ENCODE results near the gene KCNK2. TPM values are rescaled to one million over a fixed set of nuclear protein-coding genes. Genes with fewer than 3 reads are reported as not detected.

The KCNK2 gene
- total RNA-seq, 1 experiment from 2014 or later: 8.7 TPM

DNA sequence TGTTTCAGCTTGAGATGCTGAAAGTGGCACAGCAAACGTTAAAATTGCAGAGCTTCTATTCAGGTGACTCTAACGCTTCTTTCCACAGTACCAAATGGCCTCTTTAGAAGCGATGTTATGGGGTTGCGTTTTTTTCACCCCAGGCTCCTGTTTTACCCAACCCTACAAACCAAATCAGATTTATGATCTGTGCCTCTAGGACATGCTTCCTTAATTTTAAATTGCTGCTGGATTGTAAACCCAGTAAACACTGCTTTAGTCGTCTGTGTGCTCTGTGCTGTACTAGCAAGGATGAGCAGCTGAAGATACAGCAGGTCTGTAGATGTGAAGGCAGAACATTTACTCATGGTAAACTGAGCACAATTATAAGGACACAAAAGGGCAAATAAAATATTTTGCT lies 13.0 kb downstream of the KCNK2 start:
- no peak for DNase-seq (ENCODE audit: low read depth)

DNA sequence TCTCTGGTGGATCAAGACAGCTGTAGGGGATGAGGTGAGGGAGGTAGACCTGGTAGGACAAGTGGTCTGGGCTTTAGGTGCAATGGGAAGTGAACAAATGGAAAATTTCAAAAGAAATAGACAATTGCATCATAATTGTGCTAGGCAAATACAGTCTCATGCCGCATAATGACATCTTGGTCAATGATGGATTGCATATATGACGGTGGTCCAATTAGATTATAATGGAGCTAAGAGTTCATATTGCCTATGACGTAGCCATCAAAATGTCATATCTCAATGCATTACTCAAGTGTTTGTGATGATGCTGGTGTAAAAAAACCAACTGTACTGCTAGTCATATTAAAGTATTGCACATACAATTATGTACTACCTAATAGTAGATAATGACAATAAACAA lies 19.0 kb downstream of the KCNK2 start:
- DNase-seq (ENCODE audit: low read depth): no peak

DNA sequence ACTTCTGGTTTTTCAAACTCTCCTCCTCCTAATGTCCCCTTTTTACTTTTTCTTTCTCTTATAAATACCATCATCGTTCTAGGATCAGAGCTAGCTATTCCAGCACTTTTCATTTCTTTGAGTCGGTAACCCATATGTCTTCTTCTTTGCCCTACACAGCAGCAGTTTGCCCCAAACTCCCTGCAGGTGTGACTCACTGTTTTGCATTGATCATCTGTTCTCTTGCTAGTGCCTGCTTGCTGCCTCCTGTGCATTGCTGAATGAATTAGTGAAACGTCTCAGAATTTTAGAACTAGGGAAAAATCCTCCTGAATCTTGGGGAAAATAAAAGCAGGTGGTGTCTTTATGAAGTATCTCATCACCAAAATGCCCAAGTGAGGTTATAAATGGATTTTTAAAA lies 21.7 kb downstream of the KCNK2 start:
- DNase-seq (ENCODE audit: low read depth): peak; percentile 14

GRCh38 chr1:215106067-215106466 lies 23.5 kb downstream of the KCNK2 start:
- DNase-seq (ENCODE audit: low read depth): no peak

DNA sequence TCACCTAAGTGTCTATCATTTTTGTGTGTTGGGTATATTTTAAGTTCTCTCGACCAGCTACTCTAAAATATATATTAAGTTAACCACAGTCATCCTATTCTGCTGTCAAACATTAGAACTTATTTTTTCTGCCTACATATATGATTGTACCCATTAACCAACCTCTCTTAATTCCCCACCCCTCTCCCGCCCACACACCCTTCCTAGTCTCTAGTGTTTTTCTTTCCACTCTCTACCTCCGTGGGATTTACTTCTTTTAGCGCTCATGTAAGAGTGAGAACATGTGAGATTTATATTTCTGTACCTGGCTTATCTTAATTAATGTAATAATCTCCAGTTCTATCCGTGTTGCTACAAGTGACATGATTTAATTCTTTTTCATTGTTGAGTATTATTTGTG lies 26.6 kb downstream of the KCNK2 start:
- DNase-seq (ENCODE audit: low read depth): no peak

DNA sequence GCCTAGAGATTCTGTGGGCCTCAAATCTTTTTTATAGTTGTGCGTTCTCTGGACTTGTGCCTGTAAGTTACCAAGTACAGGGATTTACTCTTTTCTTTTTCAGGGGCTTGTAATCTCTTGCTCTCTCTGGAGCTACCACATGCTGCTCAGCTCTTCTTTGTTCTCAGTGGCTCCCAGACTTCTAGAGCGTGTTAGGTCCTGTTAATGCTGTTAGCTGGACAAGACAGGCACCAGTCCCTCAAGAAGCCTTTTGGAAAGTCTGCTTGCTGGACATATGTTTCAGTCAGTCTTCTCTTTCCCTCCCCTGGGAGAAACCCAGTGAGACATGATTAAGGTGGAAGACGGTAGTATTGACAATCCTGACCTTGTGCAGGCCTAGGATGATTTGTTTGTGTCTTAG lies 29.4 kb downstream of the KCNK2 start:
- DNase-seq (ENCODE audit: low read depth): no peak

DNA sequence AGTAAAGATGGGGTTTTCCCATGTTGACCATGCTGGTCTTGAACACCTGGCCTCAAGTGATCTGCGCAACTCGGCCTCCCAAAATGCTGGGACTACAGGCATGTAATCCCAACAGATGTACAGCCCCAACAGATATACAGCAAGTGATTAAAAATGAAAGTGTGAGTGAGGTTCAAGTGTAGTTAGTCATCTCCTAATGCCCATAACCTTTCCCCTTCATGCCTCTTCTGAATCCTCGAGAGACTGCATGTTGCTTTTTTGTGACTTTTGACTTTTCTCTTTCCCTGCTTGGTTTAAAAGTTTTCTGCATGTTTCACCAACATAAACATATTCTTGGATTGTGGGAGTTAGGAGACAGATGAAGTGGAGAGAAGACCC lies 31.2 kb downstream of the KCNK2 start:
- no peak for DNase-seq (ENCODE audit: low read depth)

DNA sequence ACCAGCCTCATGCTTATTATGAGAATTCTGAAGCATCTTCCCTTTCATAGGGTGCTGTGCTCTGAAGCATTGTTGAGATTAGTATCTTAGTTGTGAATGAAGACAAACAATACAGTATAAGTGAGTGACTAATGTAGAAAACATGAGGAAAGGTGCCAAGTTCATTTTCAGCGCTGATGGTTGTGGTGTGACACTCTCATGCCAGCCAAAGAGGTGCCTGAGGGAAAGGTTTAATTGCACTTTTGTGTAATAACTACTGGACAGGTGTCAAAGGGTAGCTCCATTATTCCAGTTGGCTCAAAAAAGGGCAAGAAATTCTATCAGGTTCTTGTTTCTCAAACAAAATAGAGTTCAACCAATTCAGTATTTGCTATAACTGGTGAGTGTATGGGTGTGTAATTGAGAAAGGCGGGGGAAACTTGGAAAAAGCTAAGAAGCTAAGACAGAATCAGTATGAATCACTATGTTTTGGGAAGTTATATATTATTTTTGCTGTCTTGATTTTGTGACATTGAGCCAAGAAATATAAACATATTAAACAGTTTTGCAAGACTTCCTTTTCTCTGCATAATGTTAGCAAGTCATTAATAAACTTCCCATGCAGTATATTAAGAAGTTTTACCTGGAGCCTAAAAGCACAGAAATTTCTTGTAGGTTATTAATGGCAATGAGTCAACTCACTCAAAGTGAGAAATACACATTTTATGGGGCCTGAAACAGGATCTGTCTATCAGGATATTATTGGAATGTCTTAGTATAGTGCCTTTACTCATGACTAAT lies 31.8 kb downstream of the KCNK2 start:
- DNase-seq (ENCODE audit: low read depth): peak; percentile 73

DNA sequence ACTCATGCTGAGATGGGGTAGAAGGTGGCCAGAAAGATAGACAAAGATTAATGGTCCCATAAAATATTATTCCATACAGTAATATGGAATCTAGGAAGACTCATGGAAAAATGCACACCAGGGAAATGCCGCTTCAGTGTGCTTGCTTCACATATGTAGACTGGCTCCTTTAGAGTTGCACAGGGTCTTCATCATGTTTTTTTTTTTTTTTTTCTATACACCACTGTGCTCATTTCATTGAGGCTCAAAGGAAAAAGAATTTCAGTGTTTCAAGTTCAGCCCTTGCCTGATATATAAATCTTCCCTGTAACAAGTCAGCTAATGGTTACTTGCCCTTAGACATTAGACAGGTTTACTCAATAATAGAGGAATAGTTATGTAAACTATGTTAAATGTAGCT lies 33.2 kb downstream of the KCNK2 start:
- no peak for DNase-seq (ENCODE audit: low read depth)

DNA sequence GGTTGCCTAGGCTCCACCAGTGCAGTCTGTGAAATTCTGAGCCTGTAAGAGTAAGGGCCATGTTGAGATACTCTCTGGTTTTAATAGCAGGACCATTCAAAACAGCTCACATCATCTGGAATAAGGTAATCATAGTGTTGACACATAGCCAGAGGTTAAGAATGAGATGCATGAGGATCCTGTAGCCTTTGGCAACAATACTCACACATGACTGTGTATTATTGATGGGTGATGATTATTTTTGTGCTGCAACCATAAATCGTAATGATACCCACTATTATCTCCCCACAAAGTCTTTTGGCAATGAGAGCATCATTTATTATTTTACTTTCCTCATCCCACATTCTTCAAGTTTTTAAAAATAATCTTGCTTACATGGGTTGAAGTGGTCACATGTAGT lies 35.5 kb downstream of the KCNK2 start:
- no peak for DNase-seq (ENCODE audit: low read depth)

DNA sequence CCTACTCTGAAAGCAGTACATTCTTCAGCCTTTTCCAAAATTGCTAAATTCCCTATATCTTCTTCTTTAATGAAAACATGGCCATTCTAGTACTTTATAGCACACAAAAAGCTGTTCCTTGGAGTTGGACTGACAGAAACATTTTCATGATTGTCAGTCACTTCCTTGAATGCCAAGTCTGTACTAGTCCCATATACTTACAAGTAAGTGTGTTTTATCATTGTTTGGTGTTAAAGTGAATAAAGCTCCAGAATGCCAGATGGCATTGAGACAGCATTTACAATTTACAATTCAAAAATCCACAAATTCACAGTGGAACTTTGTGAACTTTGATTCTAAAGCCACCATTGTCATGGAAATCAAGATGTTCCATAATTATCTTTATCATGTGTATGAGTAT lies 36.5 kb downstream of the KCNK2 start:
- no peak for DNase-seq (ENCODE audit: low read depth)

DNA sequence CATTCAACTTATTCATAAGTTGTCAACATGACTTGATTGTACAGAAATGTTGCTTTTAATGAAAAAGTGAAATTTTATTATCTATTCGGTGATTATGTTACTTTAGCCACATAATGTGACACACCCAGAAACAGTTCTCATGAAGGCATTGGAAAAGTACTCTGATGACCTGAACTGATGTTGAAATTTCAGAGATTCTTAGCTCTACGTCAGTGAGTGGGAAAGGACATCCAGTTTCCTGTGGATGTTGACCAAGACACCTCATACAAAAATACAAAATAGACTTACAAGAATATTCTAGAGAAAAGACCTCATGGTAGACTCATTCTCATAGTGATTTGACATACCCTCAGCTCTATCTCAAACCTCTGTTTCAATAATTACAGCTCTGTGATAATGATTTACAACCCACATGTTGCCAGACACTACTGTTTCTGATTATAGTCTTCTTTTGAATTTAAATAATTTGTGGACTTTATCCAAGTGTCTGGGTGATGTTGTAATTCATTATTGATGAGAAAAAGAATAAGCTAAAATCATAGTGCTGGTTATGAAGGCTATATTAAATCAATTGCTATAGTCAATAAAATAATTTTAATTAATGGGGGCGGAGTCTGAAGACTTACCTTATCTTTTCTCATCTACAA lies 37.3 kb downstream of the KCNK2 start:
- no peak for DNase-seq (ENCODE audit: low read depth)

- DNase-seq (ENCODE audit: low read depth): no peak
Observed at GRCh38 chr1:215128504-215128903, 46.0 kb downstream of the KCNK2 start.

DNA sequence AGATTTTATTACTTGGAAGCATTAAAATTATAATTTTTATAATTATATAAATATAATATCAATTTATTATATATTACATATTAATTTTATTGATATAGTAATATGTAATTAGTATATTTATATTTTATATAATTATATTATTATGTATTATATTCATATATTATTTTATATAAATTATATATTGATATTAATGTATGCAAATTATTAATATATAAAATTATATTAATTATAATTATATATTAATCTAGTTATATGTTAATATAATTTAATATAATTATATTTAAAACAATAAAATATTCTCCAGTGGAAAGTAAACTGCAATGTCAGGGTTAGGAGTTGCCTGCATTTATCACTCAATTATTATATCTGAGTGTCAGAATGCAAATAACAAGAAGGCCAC lies 48.8 kb downstream of the KCNK2 start:
- DNase-seq (ENCODE audit: low read depth): no peak

- peak; percentile 1 for DNase-seq (ENCODE audit: low read depth)
Observed at GRCh38 chr1:215132156-215132555, 49.6 kb downstream of the KCNK2 start.

DNA sequence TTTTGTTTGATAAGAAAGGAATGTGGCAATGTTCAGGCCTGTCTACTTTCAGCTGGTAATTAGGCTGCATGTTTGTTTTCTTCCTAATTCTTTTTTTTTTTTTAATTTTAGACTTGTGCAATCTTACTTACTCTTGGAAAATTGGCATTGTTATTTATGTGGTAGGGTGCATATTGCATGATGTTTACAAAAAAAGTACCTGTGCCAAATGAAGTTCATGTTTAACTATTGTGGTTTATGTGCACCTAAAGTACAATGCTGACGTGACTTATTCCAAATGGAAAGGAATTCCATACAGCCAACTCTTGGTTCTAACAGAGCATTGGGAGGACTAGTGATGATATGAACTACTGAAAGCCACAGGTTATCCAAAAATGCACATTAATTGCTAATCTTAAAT lies 51.0 kb downstream of the KCNK2 start:
- no peak for DNase-seq (ENCODE audit: low read depth)

DNA sequence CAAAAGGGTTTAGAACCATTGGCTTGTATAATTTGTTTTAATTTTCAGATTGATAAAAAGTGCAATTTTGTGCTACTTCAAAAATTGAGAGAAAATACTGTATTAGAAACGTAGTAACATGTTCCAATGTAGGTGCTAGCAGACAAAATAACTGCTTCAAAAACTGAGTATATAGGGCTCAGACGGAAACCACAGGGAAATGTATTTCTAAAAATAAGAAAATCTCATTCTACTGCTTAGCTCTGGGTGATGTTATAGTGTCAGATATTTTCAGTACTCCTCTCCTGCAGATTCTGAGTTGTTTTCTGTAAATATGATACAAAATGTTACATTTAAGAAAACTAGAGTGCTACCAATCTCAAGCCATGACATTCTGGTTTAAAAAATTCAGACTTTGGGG lies 55.4 kb downstream of the KCNK2 start:
- no peak for DNase-seq (ENCODE audit: low read depth)

DNA sequence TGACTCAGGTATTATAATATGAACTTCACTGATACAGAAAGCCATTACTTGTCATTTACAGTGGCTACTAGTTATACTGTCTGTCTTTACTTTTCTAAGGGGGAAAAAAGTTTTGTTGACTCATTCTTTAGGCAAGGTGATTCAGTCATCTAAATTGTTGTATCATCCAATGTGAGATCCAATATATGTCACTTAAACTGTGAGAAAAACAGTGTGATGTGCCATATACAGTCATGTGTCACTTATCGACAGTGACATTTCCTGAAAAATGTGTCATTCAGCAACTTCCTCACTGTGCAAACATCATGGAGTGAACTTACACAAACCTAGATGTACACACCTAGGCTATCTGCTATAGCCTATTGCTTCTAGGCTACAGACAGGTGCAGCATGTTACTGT lies 57.6 kb downstream of the KCNK2 start:
- no peak for DNase-seq (ENCODE audit: low read depth)

DNA sequence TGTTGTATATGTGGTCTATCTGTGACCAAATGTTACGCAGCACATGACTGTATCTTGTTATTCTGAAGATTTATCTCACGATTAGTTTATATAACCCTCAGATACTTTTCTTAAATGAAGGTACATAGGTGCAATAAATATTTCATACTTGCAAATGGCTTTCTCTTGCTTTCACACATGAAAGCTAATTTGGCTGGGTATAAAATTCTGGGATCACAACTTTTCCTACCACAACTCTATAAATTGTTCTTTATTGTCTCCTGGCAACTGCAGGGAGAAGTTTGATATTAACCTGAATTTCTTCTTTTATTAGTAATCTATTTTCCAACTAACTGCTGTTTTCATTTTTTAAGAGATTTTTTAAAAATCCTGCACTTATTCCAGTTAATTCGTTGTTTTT lies 58.9 kb downstream of the KCNK2 start:
- DNase-seq (ENCODE audit: low read depth): no peak

DNA sequence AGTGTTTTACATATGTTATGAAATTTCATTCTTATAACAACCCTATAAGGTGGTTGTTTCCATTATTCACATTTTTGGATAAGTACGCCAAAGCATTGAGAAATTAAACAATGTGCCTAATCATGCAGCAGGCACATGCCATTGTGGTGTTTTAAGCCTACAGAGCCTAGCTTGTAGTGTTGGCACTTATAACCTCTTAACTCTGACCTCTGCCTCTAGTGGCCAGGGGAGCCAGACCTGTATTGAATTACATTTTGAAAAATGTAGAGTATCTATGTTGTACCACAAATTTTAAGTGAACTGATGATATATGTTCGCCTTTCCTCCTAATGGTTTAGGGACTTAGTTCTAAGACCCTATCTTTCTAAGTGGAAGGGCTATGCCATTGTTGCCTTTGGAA lies 61.0 kb downstream of the KCNK2 start:
- no peak for DNase-seq (ENCODE audit: low read depth)

DNA sequence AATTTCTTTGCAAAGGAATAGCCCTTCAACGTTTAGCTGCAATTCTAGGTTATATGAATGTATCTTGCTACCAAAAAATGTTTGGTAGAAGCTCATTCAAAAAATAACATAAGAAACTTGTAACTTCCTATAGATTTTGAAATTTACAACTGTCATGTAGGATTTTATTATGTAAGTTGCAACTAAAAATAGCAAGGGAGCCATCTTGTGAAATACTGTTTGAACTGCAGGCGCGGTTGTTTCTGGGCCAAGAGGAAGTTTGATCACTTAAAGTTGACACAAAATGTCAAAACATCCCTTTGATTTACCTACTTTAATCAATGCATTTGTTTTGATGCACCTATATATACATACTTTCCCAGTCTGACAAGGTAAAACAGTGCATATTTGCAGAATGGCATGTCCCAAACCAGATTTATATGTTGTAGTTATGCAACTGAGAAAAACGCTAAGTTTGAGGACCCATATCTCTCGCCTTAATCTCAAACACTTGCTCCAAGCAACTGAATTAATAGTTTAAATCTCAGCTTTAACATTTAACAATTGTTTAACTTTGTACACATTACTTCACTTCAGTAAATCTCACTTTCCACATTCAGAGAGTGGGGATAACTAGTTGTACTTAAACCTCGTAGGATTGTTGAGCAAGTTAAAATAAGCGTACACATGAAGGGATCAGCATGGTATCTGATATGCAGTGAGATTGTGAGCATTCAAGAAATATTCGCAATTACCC lies 63.9 kb downstream of the KCNK2 start:
- peak; percentile 41 for DNase-seq (ENCODE audit: low read depth)

DNA sequence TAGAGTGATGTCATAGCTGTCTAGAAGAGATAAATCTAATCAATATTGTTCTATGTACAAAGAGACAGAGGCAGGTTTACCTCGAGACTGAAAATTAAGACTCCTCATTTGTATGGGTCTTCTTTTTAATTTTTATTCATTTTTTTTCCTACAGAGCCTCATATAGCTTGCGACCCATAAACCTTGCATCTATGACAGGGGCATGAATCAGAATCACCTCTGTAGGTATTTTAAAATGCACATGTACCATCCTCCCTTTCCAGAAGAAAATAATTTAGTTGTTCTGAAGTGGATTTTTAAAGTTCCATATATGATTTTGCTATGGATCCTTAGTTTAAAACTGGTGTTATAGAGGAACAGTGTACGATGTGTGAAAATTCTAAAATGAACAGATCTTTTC lies 64.5 kb downstream of the KCNK2 start:
- DNase-seq (ENCODE audit: low read depth): no peak

All from RPMI7951 (cell line).